ENCODE data around the gene NRIP1. TPM values are rescaled to one million over a fixed set of nuclear protein-coding genes. Genes with fewer than 3 reads are reported as not detected.

Gene NRIP1
- total and polyA plus RNA-seq, 9 of the 15 experiments (the other 6 are each of a cell fraction or from before 2014, with no cell fraction given): 4.3 to 42.8 (median 19.6) TPM

- BruUV-seq (replicated peaks): no TSS peak
- Histone ChIP-seq H2AFZ (ENCODE audit: low read depth, low read length) (no peak overlapping the region), H3K4me3 (no peak overlapping the region), H3K27ac (ENCODE audit: extremely low read depth, low read depth, low read length) (no peak overlapping the region), H4K20me1 (replicated peaks; ENCODE audit: control insufficient read depth, insufficient read depth, low read length) (no peaks in the 10 kb centered on the region), H3K79me2 (ENCODE audit: control insufficient read depth, insufficient read depth, low read length) (no peaks in the 10 kb centered on the region), H3K36me3 (ENCODE audit: control insufficient read depth, insufficient read depth, low read length) (no peaks in the 10 kb centered on the region), H3K4me1 (replicated peaks in 1 of 2; ENCODE audit: control insufficient read depth in 2 of 2, insufficient read depth in 2 of 2, low read length in 2 of 2) (no peaks in the 10 kb centered on the region), H3K9ac (ENCODE audit: insufficient read depth in 1 of 2, low read depth in 2 of 2, low read length in 2 of 2) (no peak overlapping the region), H3K9me1 (ENCODE audit: control insufficient read depth, insufficient read depth, low read length) (no peaks in the 10 kb centered on the region), H3K27me3 (ENCODE audit: control insufficient read depth in 2 of 2, insufficient read depth in 2 of 2, low read length in 2 of 2) (no peaks in the 10 kb centered on the region), H3K4me2 (ENCODE audit: insufficient read depth, low read length) (no peak overlapping the region), H3K9me3 (replicated peaks; ENCODE audit: control insufficient read depth, insufficient read depth, low read depth, low read length) (no peaks in the 10 kb centered on the region)
- CTCF ChIA-PET (ENCODE audit: low intra/inter-chr PET ratio): no interaction called here
- FAIRE-seq: no peak
- POLR2A ChIA-PET: interaction anchor here (0.9 kb wide), 1 partner anchor 8 kb away, joined by 3 read pairs; no protein-coding TSS in a partner anchor
- in situ Hi-C loops (cut with MboI): no loop called here
- no peak for DNase-seq (ENCODE audit: extremely low read depth in 1 of 4, low spot score in 3 of 4)
- TF ChIP-seq TAF1 (IDR thresholded peaks at IDR 0.05; ENCODE audit: control insufficient read depth, extremely low read depth, insufficient read depth, low read length, severe bottlenecking): no peak
- no peak for TF ChIP-seq NR2C1 (IDR thresholded peaks at IDR 0.05)
- TF ChIP-seq NR2C1 (tag; IDR thresholded peaks at IDR 0.05): no peak
- TF ChIP-seq ZBTB33 (CRISPR knock-in tag; IDR thresholded peaks at IDR 0.05): no peak
- no peak for TF ChIP-seq ZBTB49 (CRISPR knock-in tag; IDR thresholded peaks at IDR 0.05; ENCODE audit: borderline replicate concordance)
- no peak for TF ChIP-seq ATF1 (CRISPR knock-in tag; IDR thresholded peaks at IDR 0.05)
- TF ChIP-seq ATF1 (tag; IDR thresholded peaks at IDR 0.05): no peak
- no peak for TF ChIP-seq EP400 (IDR thresholded peaks at IDR 0.05)
- ATAC-seq: no peak
- intact Hi-C loops (cut with micrococcal nuclease): no loop called here
These were observed 153.4 kb downstream of the NRIP1 start for GRCh38 chr21:14911351-14911750.

Measured in K562 (cell line).